ENCODE results near the gene NEUROG2.

DNA sequence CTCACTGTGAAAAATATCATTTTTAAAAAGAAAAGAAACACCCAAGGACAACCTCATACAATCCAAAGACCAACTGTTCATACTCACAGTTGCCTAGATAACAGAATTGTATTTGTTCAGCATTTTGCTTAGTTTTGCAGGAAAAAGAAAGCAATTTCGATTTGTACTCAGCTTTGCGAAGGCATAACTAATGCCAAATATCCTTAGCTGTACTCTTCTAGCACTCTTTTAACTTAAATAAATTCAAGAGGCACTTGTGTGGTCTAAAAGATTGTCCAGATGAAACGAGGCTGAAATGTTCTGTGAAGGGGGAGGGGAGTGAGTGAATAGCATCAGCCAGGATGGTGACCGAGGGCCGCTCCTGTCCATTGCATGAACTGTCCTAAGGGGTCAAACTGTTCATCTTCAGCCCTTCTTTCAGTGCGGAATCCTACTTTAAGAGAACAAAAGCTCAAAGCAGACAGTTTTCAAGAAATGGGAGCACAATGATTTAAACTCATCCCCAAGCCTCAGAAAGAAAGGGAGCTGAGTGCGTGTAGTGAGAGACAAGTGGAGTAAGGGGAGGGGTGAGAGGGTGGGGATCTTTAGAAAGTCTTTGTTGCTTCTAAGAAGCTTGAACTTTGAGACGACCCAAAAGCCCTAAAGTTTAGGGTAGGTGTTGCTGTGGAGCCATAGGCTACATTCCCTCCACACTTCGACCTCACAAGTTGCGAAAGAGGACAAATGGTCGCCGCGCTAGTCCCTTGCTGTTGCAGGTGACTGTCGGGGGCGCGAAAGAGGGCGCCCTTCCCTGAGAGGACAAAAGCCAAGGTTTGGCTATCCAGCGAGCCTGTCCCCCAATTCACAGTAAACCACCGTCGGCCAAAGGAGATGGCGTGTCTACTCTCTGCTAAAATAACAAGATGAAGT lies 4.0 kb upstream of the NEUROG2 start:
- TF ChIP-seq, protein P1, sequence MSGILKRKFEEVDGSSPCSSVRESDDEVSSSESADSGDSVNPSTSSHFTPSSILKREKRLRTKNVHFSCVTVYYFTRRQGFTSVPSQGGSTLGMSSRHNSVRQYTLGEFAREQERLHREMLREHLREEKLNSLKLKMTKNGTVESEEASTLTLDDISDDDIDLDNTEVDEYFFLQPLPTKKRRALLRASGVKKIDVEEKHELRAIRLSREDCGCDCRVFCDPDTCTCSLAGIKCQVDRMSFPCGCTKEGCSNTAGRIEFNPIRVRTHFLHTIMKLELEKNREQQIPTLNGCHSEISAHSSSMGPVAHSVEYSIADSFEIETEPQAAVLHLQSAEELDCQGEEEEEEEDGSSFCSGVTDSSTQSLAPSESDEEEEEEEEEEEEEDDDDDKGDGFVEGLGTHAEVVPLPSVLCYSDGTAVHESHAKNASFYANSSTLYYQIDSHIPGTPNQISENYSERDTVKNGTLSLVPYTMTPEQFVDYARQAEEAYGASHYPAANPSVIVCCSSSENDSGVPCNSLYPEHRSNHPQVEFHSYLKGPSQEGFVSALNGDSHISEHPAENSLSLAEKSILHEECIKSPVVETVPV (CRISPR knock-in tag; IDR thresholded peaks at IDR 0.05) = no peak
- TF ChIP-seq ZFP3 (CRISPR knock-in tag; IDR thresholded peaks at IDR 0.05) = no peak
- TF ChIP-seq SNAI2 (CRISPR knock-in tag; IDR thresholded peaks at IDR 0.05) = no peak
- no peak for TF ChIP-seq GLIS3 (CRISPR knock-in tag; IDR thresholded peaks at IDR 0.05)
- TF ChIP-seq TOX (CRISPR knock-in tag; IDR thresholded peaks at IDR 0.05; ENCODE audit: borderline replicate concordance) = no peak
- TF ChIP-seq, protein P2, sequence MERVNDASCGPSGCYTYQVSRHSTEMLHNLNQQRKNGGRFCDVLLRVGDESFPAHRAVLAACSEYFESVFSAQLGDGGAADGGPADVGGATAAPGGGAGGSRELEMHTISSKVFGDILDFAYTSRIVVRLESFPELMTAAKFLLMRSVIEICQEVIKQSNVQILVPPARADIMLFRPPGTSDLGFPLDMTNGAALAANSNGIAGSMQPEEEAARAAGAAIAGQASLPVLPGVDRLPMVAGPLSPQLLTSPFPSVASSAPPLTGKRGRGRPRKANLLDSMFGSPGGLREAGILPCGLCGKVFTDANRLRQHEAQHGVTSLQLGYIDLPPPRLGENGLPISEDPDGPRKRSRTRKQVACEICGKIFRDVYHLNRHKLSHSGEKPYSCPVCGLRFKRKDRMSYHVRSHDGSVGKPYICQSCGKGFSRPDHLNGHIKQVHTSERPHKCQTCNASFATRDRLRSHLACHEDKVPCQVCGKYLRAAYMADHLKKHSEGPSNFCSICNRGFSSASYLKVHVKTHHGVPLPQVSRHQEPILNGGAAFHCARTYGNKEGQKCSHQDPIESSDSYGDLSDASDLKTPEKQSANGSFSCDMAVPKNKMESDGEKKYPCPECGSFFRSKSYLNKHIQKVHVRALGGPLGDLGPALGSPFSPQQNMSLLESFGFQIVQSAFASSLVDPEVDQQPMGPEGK (CRISPR knock-in tag; IDR thresholded peaks at IDR 0.05; ENCODE audit: borderline replicate concordance) = no peak

Measured in SK-N-SH treated with all-trans-retinoic acid at 6 μM for 48 hours (cell line).